ENCODE measurements around the gene PXMP2. TPM values are rescaled to one million over a fixed set of nuclear protein-coding genes. Genes with fewer than 3 reads are reported as not detected.
"Not testable (repeated sequence)": the region's sequence is repeated elsewhere in the genome, so short reads cannot be mapped to it uniquely, and the experiment has no call there.

Gene PXMP2
- polyA plus RNA-seq, 3 donors from 2014 or later: 12.5 to 18.2 (median 17.3) TPM

GRCh38 chr12:132741620-132742019, 54.2 kb downstream of the PXMP2 start:
- H3K36me3 Mint-ChIP-seq: peaks cover 27 to 67% (median 34%) of the 10 kb centered on the region in 3 donors
- DNase-seq: no peak

GRCh38 chr12:132743831-132744230, 56.4 kb downstream of the PXMP2 start:
- Mint-ChIP-seq H3K27ac (no peak overlapping the region), H3K4me1 (peaks cover 10 to 18% of the 10 kb centered on the region in 2 donors), H3K36me3 (peaks cover 27 to 61% (median 37%) of the 10 kb centered on the region in 3 donors), H3K27me3 (ENCODE audit: low read depth in 3 of 3) (no peaks in the 10 kb centered on the region), H3K9me3 (no peaks in the 10 kb centered on the region), H3K4me3 (no peak overlapping the region)
- DNase-seq: no peak

More at GRCh38 chr12:132741620-132742019, 54.2 kb downstream of the PXMP2 start:
- H3K4me3 Mint-ChIP-seq: no peak overlapping the region
- peak overlapping the region in 4 of 6 donors; percentile 12 to 79 (median 42) for H3K27ac Mint-ChIP-seq
- H3K27me3 Mint-ChIP-seq (ENCODE audit: low read depth in 3 of 3): no peaks in the 10 kb centered on the region
- H3K4me1 Mint-ChIP-seq: peaks cover 10 to 18% of the 10 kb centered on the region in 2 donors
- no peaks in the 10 kb centered on the region for H3K9me3 Mint-ChIP-seq

- H3K4me3 Mint-ChIP-seq: no peak overlapping the region
- peaks cover 10 to 18% of the 10 kb centered on the region in 2 donors for H3K4me1 Mint-ChIP-seq
- no peaks in the 10 kb centered on the region for H3K27me3 Mint-ChIP-seq (ENCODE audit: low read depth in 3 of 3)
- no peak for DNase-seq
- H3K27ac Mint-ChIP-seq: no peak overlapping the region
- H3K36me3 Mint-ChIP-seq: peaks cover 21 to 48% (median 42%) of the 10 kb centered on the region in 3 donors
- no peaks in the 10 kb centered on the region for H3K9me3 Mint-ChIP-seq
These were observed 59.2 kb downstream of the PXMP2 start for GRCh38 chr12:132746613-132747012.

- H3K4me1 Mint-ChIP-seq: peaks cover 9 to 12% of the 10 kb centered on the region in 2 donors
- H3K27ac Mint-ChIP-seq: no peak overlapping the region
- DNase-seq: no peak
- H3K27me3 Mint-ChIP-seq (ENCODE audit: low read depth in 3 of 3): no peaks in the 10 kb centered on the region
- no peak overlapping the region for H3K4me3 Mint-ChIP-seq
- H3K36me3 Mint-ChIP-seq: peaks cover 13 to 40% (median 34%) of the 10 kb centered on the region in 3 donors
- H3K9me3 Mint-ChIP-seq: no peaks in the 10 kb centered on the region
These were observed 60.0 kb downstream of the PXMP2 start for GRCh38 chr12:132747395-132747794.

GRCh38 chr12:132747896-132748295, 60.5 kb downstream of the PXMP2 start:
- Mint-ChIP-seq H3K9me3 (no peaks in the 10 kb centered on the region), H3K4me1 (peaks cover 4 to 7% of the 10 kb centered on the region in 2 donors), H3K4me3 (no peak overlapping the region), H3K27me3 (ENCODE audit: low read depth in 3 of 3) (no peaks in the 10 kb centered on the region), H3K27ac (no peak overlapping the region), H3K36me3 (peaks cover 8 to 39% (median 29%) of the 10 kb centered on the region in 3 donors)
- DNase-seq: no peak

GRCh38 chr12:132748319-132748718, 60.9 kb downstream of the PXMP2 start:
- no peak for DNase-seq
- H3K9me3 Mint-ChIP-seq: no peaks in the 10 kb centered on the region
- H3K27ac Mint-ChIP-seq: no peak overlapping the region
- H3K27me3 Mint-ChIP-seq (ENCODE audit: low read depth in 3 of 3): no peaks in the 10 kb centered on the region
- peaks cover 5 to 36% (median 26%) of the 10 kb centered on the region in 3 donors for H3K36me3 Mint-ChIP-seq
- H3K4me1 Mint-ChIP-seq: peaks cover 3 to 6% of the 10 kb centered on the region in 2 donors
- H3K4me3 Mint-ChIP-seq: no peak overlapping the region

- not testable (repeated sequence) for DNase-seq; H3K4me1 Mint-ChIP-seq; H3K9me3 Mint-ChIP-seq; H3K27ac Mint-ChIP-seq; H3K27me3 Mint-ChIP-seq (ENCODE audit: low read depth in 3 of 3); H3K4me3 Mint-ChIP-seq
- peaks cover 0 to 20% (median 12%) of the 10 kb centered on the region in 3 donors for H3K36me3 Mint-ChIP-seq
These were observed 66.3 kb downstream of the PXMP2 start for GRCh38 chr12:132753670-132754069.

GRCh38 chr12:132754160-132754932, 67.0 kb downstream of the PXMP2 start:
- Mint-ChIP-seq H3K4me1 (peaks cover 6 to 9% of the 10 kb centered on the region in 2 donors), H3K27me3 (ENCODE audit: low read depth in 3 of 3) (peaks cover 0 to 4% (median 0%) of the 10 kb centered on the region in 3 donors), H3K9me3 (no peaks in the 10 kb centered on the region), H3K36me3 (peaks cover 3 to 20% (median 10%) of the 10 kb centered on the region in 3 donors), H3K4me3 (no peak overlapping the region), H3K27ac (no peak overlapping the region)
- DNase-seq: no peak

Other genes with a start within 250 kb of the PXMP2 start
- gene FBRSL1, start 197.4 kb upstream of the PXMP2 start, polyA plus RNA-seq: under 1 TPM in 2 of 3 donors, not detected in 1; 0.54 to 0.63 TPM
- not detected for gene LRCOL1, start 77.0 kb upstream of the PXMP2 start, polyA plus RNA-seq
- gene P2RX2, start 68.8 kb upstream of the PXMP2 start, polyA plus RNA-seq: not detected
- gene POLE, start 245 bp upstream of the PXMP2 start, polyA plus RNA-seq: 1 to 10 TPM; 2.2 to 8.8 (median 2.3) TPM
- 10 to 100 TPM; 12.1 to 19.6 (median 18.7) TPM for gene PGAM5, start 23.3 kb downstream of the PXMP2 start, polyA plus RNA-seq
- gene ANKLE2, start 74.2 kb downstream of the PXMP2 start, polyA plus RNA-seq: 10 to 100 TPM; 14.4 to 26.7 (median 22.3) TPM
- 10 to 100 TPM in 1 of 3 donors, 1 to 10 TPM in 1, under 1 TPM in 1; 0.69 to 21.9 (median 3.8) TPM for gene GOLGA3, start 141.3 kb downstream of the PXMP2 start, polyA plus RNA-seq
- 10 to 100 TPM; 28.9 to 66.5 (median 31.5) TPM for gene CHFR, start 200.0 kb downstream of the PXMP2 start, polyA plus RNA-seq

Measured in immature natural killer cell (primary cell).